Adrenal gland (tissue), 12 donors: ENCODE measurements around the gene CDK8. TPM values are rescaled to one million over a fixed set of nuclear protein-coding genes. Genes with fewer than 3 reads are reported as not detected.

Experiments used
- DNase-seq, 7 donors: peaks; one replicate each; pipeline ENCODE4 v3.0.0-alpha.2; 2019 to 2020
- H3K27ac ChIP-seq, 5 donors: fragments of 200-600 bp; sonication (generic) in 4 of 5; 1 replicate in 3 of 5; 2 replicates in 2 of 5; pipeline versions ENCODE4 v1.5.1 to v1.8.0; 2016 to 2020; ENCODE audit warnings: mild to moderate bottlenecking in 1 of 5
- H3K27me3 ChIP-seq: fragments of 200-600 bp; 2 replicates; pipeline ENCODE4 v1.8.0; 2021
- H3K36me3 ChIP-seq, 2 donors: fragments of 200-600 bp; replicated peaks in 1 of 2; 1 replicate in 1 of 2; 2 replicates in 1 of 2; pipeline versions ENCODE4 v1.5.1 to v1.8.0; 2018 to 2022
- H3K4me1 ChIP-seq, 2 donors: fragments of 200-600 bp; replicated peaks in 1 of 2; 1 replicate in 1 of 2; 2 replicates in 1 of 2; pipeline versions ENCODE4 v1.5.1 to v1.8.0; 2018 to 2021
- H3K4me3 ChIP-seq, 4 donors: fragments of 200-600 bp; sonication (generic) in 3 of 4; one replicate each; pipeline ENCODE4 v1.5.1; 2016 to 2018
- H3K9me3 ChIP-seq, 3 donors: fragments of 200-600 bp; sonication (generic) in 1 of 3; replicated peaks in 1 of 3; 1 replicate in 2 of 3; 2 replicates in 1 of 3; pipeline versions ENCODE4 v1.5.1 to v1.8.0; 2016 to 2021
- CTCF ChIP-seq, 6 experiments: fragments of 450-650 bp in 4 of 6; fragments of 200-600 bp in 2 of 6; sonication (generic) in 1 of 6; IDR thresholded peaks; 1 replicate in 5 of 6; 2 replicates in 1 of 6; pipeline versions ENCODE4 v1.5.1 to v1.8.0; 2016 to 2021; ENCODE audit warnings: antibody characterized with exemption in 6 of 6, mild to moderate bottlenecking in 2 of 6, moderate library complexity in 1 of 6
- POLR2A ChIP-seq, 2 donors: fragments of 450-650 bp; IDR thresholded peaks; one replicate each; pipeline ENCODE4 v1.6.1; 2017; ENCODE audit warnings: antibody characterized with exemption in 2 of 2, mild to moderate bottlenecking in 2 of 2, moderate library complexity in 1 of 2
- WGBS, 4 donors: extraction: QIAGEN DNeasy Blood & Tissue Kit in 2 of 4; methylation state at CpG; one replicate each; pipeline versions ENCODE4 v1.1.5 to v1.1.7; 2013 to 2017; 5-methylcytosine and 5-hydroxymethylcytosine counted together
- intact Hi-C, 2 donors: fragments of 100-400 bp; cut with DNase I; formaldehyde crosslinking; loops; one replicate each; pipeline versions ENCODE4 v1.14.1 to v1.15.0; 2022 to 2023
- polyA plus RNA-seq, 3 donors: library from polyadenylated mRNA; stranded (reverse); fragments of 200-250 nt in 2 of 3; fragments of 350-450 nt in 1 of 3; fragmentation: Illumina TruSeq in 1 of 3; extraction: RNeasy Lipid Tissue Mini Kit (QIAGEN cat#74804) in 1 of 3; gene quantifications; one replicate each; pipeline ENCODE4 v1.2.3, GENCODE V29; 2013 to 2014
- total RNA-seq, 9 donors: library from RNA; depleted of rRNA in 4 of 9; stranded (reverse); fragments of >200 nt in 4 of 9; fragments of 120-200 nt in 1 of 9; fragmentation: NEBNext Ultra II Directional in 1 of 9; extraction: Animal tissue kit (Norgen Biotek cat#: 25700) in 1 of 9; gene quantifications; one replicate each; pipeline versions ENCODE4 v1.1.0 to v1.2.4, GENCODE V29; 2013 to 2023
- donor health status: healthy with polysubstance abuse.
- donor health status: Bipolar disorder and iron deficiency.
- donor health status: DM: yes; HTN: yes; CAD: no.
- donor health status: DM: no; HTN: no; CAD: no.
- donor health status: DM: no; HTN: no; CAD: no.
- donor health status: DM: yes; HTN: yes; CAD: no.

Gene CDK8
- total and polyA plus RNA-seq, 12 donors, result 7.7 to 65.4 (median 11.3) TPM

- no peak overlapping the region for H3K27ac ChIP-seq
- no peak for TF ChIP-seq POLR2A (IDR thresholded peaks at IDR 0.05)
- no peak for TF ChIP-seq CTCF (IDR thresholded peaks at IDR 0.05)
- WGBS, 4 donors, result 50 to 63% (median 57%) methylated on average over 1 of the region's 1 CpG
- intact Hi-C loops, result no loop called here
- no peaks in the 10 kb centered on the region for H3K9me3 ChIP-seq
- no peaks in the 10 kb centered on the region for H3K36me3 ChIP-seq
- H3K27me3 ChIP-seq, result no peaks in the 10 kb centered on the region
- DNase-seq, result no peak
- peaks cover 0 to 13% of the 10 kb centered on the region in 2 donors for H3K4me1 ChIP-seq
- no peak overlapping the region for H3K4me3 ChIP-seq
These were observed 130.7 kb downstream of the CDK8 start for GRCh38 chr13:26384587-26384986.

- no peak overlapping the region for H3K4me3 ChIP-seq
- WGBS, 4 donors, result 97 to 100% (median 98%) methylated on average over 1 of the region's 1 CpG
- intact Hi-C loops, result no loop called here
- no peaks in the 10 kb centered on the region for H3K9me3 ChIP-seq
- no peak for DNase-seq
- no peaks in the 10 kb centered on the region for H3K36me3 ChIP-seq
- H3K27ac ChIP-seq, result no peak overlapping the region
- no peaks in the 10 kb centered on the region for H3K27me3 ChIP-seq
- H3K4me1 ChIP-seq, result peaks cover 0 to 8% of the 10 kb centered on the region in 2 donors
- no peak for TF ChIP-seq POLR2A (IDR thresholded peaks at IDR 0.05)
- no peak for TF ChIP-seq CTCF (IDR thresholded peaks at IDR 0.05)
These were observed 132.1 kb downstream of the CDK8 start for GRCh38 chr13:26386026-26386425.

GRCh38 chr13:26390203-26390602, 136.3 kb downstream of the CDK8 start:
- Histone ChIP-seq H3K4me3 (no peak overlapping the region), H3K9me3 (no peaks in the 10 kb centered on the region), H3K27ac (no peak overlapping the region), H3K4me1 (no peaks in the 10 kb centered on the region), H3K36me3 (no peaks in the 10 kb centered on the region), H3K27me3 (no peaks in the 10 kb centered on the region)
- TF ChIP-seq POLR2A (IDR thresholded peaks at IDR 0.05), result no peak
- no peak for TF ChIP-seq CTCF (IDR thresholded peaks at IDR 0.05)
- DNase-seq, result no peak
- intact Hi-C loops, result no loop called here
- WGBS, 4 donors, result 83 to 99% (median 90%) methylated on average over 3 of the region's 3 CpGs

GRCh38 chr13:26400545-26400944, 146.6 kb downstream of the CDK8 start:
- 90 to 94% (median 92%) methylated on average over 1 of the region's 1 CpG for WGBS, 4 donors
- H3K27ac ChIP-seq, result no peak overlapping the region
- H3K27me3 ChIP-seq, result no peaks in the 10 kb centered on the region
- H3K4me3 ChIP-seq, result no peak overlapping the region
- H3K36me3 ChIP-seq, result peaks cover 0 to 10% of the 10 kb centered on the region in 2 donors
- no peaks in the 10 kb centered on the region for H3K9me3 ChIP-seq
- H3K4me1 ChIP-seq, result peaks cover 0 to 7% of the 10 kb centered on the region in 2 donors
- intact Hi-C loops, result loop anchor here in 1 of 2 donors (10.0 kb wide), 1 partner anchor 294 kb away; no protein-coding TSS in a partner anchor
- TF ChIP-seq POLR2A (IDR thresholded peaks at IDR 0.05) (no peak), CTCF (IDR thresholded peaks at IDR 0.05) (no peak)
- DNase-seq, result no peak
